HG02870 (cell line): Measurements from ENCODE around the gene C12orf75.
"Not testable (repeated sequence)": the region's sequence is repeated elsewhere in the genome, so short reads cannot be mapped to it uniquely, and the experiment has no call there.

ENCODE experiments used
- ATAC-seq: cut with Tn5 transposase; IDR thresholded peaks from one replicate; pipeline ENCODE4 v1.9.1; 2021; ENCODE audit warnings: mild to moderate bottlenecking, moderate library complexity; ENCODE audit not compliant: unreplicated experiment

Gene C12orf75

DNA sequence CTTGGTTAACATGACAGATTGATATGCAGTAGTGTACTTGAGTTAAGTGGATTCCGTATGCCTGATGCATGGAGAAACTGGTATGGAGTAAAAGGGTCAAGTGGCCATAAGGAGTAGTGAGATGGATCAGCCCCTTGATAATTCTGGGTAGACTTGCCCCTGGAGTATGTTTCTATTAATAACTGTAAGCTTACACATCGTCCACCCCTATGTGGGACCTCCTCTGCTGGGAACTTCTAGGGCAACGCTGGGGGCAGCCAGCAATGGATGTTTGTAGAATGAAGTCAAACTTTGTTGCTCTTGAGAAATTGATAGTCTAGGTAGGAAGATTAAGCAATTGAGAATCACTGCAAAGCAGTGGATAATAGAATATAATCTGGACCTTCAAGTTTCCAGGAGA lies 3.5 kb downstream of the C12orf75 start:
- no peak for ATAC-seq

DNA sequence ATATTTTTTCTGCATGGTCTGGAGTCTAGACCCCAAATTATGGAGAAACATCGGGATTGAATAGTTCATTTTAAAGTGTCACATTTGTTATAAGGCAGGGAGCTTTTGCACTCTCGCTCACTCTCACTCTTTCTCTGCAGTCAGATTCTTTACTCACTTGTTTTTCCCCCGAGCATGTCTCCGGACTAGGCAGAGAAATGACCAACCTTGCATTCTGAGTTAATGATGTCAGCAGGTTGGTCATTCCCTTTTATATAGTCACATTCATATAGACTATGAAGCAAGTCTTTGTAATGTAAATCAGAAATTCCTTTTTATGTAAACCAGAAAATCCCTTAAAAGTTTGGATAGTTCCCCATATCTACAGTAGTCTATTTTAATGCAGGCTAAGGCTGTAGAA lies 4.1 kb downstream of the C12orf75 start:
- no peak for ATAC-seq

DNA sequence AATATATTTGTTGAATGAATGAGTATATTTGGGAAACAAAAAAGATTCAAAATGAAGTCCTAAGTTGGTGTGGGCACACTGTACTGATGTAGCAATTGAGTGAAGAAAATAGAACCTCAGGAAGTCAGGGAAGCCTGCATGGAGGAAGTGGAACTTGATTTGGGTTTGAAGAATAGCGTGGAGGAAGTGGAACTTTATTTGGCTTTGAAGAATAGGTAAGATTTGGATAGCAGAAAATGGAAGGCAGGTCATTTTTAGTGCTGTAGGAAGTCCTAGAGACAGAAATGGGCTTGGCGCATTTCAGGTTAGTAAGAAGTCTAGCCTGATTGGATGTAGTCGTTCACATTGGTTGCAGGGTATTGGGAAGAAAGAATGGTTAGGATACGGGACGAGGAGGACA lies 5.4 kb downstream of the C12orf75 start:
- no peak for ATAC-seq

DNA sequence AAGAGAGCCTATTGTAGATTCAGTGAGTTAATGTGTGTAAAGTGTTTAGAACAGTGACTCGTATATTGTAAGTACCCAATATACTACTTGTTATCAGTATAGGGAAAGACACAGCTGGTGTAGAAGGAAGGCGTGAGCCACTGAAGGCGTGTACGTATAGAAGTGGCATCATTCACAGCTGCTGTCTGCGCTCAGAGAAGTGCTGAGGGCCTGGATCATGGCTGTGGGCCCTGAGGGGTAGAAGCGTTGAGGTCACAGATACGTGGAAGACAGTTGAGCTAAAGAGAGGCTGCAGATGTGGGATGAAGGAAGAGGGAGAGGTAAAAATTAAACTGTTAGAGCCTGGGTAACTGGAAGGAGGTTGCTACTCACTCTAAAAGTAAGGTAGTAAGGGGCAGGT lies 5.9 kb downstream of the C12orf75 start:
- ATAC-seq: no peak

DNA sequence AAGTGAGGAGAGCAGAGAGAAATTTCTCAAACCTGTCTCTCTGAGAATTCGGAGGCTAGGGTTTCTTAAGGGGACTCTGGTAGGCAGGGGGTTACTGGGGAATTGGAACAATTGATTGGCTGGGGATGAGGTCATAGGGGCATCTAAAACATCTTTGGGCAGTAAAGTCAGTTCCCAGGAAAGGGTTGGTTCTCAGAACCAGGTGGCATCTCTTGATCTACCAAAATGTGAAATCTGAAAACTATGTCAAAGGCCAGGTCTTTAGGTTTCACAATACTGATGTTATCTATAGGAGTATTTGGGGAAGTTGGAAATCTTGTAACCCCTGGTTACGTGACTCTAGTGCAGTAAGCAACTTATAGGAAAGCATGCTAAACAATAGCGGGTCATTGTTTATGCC lies 6.9 kb downstream of the C12orf75 start:
- no peak for ATAC-seq

DNA sequence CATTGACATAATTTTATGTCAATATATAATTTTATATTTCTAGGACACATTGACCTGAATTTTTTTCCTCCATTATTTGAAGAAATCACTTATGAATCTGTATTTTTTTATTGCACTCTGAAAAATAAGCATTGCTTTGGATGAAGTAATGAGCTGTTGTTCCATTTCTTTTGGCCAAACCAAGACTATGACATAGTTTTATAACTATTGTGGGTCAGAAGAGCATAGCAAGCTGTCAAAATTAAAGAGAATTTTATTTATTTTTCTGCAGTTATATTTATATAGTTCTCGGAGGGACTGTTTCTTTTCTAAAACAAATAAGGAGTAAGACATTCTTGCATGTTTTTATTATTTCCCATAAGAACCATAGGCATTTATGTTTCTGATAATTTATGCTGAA lies 8.5 kb downstream of the C12orf75 start:
- ATAC-seq: no peak

DNA sequence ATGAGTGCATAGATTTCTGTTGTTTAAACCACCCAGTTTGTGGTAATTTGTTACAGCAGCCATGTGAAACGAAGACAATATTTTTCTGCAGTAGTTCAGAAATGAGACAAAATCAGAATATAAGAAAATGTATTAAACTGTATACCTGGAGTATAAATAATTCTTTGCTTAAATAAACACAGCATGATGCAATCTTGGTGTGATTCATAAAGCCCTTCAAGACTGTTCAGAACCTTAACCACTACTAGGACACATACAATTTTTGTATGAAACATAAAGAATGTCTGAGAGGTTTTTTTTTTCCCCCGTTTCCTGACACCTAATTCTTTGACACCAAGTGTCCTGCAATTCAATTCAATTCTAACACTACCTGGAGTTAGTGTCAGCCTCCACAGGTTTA lies 10.5 kb downstream of the C12orf75 start:
- no peak for ATAC-seq

DNA sequence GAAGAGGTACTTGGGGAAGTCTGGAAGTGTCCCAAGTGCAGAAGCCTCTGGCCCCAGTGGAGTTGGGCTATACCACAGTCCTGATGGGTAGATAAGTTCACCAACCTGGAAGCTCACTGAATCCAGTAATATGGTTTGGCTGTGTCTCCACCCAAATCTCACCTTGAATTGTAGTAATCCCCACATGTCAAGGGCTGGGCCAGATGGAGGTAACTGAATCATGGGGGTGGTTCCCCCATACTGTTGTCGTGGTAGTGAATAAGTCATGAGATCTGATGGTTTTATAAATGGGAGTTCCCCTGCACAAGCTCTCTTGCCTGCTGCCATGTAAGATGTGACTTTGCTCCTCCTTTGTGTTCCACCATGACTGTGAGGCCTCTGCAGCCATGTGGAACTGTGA lies 11.1 kb downstream of the C12orf75 start:
- not testable (repeated sequence) for ATAC-seq

DNA sequence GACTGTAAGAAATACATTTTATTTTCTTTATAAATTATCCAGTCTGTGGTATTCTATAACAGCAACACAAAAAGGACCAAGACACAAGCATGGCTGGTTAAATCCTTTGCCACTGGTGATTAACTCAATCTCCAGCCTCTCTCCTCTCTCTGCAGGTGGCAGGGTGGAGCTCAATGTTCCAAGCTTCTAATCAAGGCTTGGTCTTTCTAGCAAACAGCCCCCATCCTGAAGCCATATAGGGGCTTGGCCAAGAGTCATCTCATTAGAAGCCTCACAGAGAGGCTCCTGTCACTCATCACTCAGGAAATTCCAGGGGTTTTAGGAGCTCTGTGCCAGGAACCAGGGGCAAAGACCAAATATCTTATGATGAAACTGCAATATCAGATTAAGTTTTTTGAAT lies 12.0 kb downstream of the C12orf75 start:
- ATAC-seq: no peak

DNA sequence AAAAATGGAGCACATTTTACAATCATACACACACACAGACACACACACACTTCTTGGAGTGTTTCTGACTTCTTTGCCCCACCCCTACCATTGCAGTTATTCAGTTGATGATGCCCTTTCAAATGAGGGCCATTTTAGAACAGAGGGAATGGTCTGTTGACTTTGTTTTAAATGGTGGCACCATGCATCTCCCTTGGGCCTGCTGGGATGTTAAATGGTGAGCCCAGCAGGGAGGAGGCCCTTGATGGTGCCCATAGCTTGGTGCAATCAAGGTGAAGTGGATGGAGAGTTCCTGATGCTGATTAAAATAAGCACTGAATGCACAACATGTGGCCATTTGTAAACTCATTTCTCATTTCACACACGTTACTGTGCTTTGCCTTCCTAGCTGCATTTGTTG lies 13.3 kb downstream of the C12orf75 start:
- no peak for ATAC-seq

DNA sequence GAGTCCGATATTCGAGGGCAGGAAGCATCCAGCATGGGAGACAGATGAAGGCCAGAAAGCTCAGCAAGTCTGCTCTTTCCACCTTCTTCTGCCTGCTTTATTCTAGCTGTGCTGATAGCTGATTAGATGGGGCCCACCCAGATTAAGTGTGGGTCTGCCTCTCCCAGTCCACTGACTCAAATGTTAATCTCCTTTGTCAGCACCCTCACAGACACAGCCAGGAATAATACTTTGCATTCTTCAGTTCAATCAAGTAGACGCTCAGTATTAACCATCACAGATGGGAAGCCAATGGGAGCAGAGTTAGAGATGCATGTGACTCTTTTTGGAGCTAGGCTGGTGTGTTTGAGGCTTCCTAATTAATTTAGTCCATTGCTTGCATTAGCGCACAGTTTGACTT lies 17.0 kb downstream of the C12orf75 start:
- no peak for ATAC-seq

DNA sequence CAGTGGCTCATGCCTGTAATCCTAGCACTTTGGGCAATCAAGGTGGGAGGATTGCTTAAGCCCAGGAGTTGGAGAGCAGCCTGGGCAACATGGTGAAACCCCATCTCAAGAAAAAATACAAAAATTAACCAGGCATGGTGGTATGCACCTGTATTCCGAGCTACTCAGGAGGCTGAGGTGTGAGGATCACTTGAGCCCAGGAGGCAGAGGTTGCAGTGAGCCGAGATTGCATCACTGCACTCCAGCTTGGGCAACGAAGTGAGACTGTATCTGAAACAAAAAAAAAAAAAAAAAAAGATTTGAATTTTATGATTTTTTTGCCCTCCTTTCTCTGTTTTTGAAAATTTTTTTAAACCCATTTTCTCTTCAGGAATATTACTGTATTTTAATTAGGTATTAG lies 17.7 kb downstream of the C12orf75 start:
- ATAC-seq: no peak

DNA sequence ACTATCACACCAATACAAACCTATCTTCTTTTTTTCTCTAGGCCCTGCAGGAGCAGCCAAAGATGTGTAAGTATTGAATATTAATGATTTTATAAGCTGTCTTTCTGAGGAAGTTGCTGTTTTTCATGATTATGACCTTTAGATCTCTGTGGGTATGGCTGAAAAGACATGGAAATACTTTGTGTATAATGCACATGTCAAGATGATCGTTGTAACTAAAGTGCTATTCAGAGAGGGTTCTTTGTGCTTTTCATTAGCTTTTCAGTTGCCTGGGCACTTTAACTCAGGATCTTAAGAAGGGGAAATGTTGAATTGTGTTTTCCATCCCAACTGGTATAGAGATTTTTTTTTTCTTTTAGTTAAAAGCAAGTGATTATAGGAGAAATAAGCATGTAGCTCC lies 18.1 kb downstream of the C12orf75 start:
- ATAC-seq: no peak

DNA sequence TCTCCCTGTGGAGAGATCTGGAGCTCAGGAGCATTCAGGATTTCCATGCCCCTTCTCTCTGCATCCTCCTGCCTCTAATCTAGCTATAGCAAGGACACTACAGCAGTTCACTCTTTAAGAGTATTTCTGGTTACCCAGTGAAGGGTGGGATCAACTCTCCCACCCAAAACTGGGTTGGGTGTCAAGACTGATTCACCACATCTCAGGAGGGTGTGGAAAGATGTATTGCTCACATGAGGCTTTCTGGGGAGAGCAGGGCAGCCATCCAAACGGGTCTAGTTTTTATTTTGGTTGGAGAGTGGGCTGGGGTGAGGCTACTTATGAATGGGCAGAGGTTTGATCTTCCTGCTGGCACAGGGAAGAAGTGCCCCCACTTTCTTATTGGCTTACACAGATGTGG lies 18.6 kb downstream of the C12orf75 start:
- no peak for ATAC-seq

DNA sequence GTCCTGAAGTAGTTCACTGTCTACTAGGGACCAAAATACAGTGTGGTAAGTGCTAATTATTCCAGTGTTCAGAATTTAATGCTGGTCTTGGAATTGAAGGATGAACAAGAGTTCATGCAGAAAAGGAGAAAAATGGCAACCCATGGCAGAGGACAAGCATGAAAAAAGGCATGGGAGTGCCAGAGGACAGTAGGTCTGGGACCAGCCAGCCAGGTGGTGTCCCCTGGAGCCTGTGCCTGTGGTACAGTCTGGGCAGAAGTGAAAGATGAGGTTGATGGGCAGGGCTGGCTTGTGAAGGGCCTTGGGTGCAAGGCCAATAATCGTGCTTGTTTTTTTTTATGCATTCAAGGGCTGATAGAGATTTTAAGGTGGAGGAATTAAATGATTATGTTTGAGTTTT lies 21.0 kb downstream of the C12orf75 start:
- ATAC-seq: no peak

DNA sequence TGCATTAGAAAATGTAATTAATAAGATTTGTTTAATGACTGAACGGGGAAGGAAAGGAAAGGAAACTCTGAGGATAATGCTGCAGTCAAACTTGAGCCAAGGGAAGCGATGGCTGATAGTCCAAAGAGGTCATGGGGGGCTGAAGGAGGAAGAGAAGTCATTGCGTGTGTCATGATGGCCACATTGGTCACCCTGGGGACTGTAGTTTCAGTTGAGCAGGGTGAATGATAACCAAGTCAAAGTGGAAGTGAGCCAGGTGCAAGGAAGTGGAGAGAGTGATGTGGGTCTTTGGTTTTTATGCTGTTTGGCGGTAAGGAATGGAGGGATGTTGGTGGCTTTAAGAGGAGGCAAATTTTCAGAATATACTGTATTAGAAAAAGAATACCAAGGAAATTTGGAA lies 21.6 kb downstream of the C12orf75 start:
- ATAC-seq: peak; percentile 86

DNA sequence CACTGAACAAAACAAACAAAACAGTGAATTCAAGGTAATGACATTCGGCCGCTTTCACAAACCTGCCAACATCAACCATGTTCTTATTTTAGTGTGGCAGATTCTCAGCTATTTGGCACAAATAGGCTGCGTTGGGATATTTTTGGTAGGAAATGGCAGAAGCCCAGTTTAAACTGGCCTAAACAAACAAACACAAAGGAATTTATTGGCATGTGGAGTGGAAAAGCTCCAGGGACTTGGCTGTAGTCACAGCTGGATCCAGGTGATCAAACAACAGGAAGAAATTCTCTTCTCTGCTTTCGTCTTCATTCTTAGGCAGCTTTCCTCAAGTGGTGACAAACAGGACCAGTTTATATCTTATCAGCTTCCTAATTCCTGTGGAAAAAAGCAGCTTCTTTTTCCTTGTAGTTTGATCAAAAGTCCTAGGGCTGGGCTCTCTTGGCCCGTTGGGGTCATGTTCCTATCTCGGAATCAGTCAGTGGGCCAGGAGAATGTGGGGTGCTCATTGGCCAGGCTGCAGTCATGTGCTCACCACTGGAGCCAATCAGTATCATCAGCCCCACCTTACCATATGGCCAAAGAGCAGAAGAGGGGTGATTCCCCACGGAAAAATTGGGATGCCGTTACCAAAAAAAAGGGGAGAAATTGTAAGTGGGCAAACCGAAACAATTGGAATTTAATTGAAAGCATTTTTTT lies 22.6 kb downstream of the C12orf75 start:
- ATAC-seq: no peak

DNA sequence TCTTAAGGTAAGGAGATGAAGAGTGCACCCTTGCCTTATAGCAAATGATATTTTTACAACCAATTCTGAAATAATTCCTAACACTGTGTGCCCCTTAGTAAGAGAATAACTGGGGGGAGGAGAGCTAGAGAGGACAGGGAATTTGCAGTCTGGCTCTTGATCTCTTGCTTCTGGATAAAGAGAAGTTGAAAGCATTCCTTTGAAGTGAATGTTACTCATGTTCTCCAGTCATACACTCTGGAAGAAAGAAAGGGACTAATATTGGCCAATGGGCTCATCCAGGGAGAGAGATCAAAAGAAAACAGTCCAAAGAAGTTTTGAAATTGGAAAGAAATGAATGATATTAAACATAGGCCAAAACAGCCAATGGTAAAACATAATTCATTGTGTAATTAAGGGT lies 25.3 kb downstream of the C12orf75 start:
- ATAC-seq: no peak

DNA sequence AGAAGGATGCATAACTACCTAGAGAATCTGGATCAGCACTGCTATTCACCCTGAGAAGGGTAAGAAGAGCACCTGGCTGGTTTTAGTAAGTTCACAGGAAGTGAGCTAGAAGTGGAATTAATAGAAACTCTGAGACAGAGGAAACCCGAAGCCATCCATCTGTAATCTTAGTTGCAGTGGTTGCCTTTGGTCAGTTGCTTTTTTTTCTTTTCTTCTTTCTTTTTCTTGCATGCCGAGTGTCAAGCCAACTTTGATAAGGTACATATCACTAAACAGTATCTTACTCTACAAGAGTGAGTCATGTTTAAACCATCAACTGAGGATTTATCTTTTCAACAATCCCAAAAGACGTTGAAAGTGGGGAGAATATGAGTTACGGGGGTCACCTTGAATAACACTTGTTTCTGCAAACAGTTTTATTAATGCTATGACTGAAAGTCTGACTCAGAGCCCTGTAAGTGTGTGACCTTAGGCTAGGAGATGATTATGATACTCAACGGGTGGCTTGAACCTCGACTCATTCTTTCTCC lies 26.7 kb downstream of the C12orf75 start:
- peak; percentile 73 for ATAC-seq

DNA sequence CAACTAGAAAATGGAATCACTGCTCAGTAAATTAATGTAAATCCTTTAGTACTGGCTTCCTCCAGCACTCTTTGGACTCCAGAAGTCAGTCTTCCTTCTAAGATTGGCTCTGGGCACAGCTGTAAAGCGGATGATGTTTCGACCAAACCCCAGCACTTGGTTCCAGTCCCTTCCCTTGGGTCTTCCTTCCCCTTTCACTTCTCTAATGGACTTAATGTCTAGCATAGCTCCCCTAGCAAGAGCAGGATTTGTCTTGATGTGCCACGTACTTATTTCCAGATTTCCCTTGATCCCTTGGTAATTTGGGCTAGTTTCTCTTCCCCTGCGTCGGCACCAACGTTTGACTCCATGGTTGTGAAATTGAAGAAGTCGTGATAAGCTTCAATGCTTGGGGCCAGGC lies 28.3 kb downstream of the C12orf75 start:
- ATAC-seq: peak; percentile 39

DNA sequence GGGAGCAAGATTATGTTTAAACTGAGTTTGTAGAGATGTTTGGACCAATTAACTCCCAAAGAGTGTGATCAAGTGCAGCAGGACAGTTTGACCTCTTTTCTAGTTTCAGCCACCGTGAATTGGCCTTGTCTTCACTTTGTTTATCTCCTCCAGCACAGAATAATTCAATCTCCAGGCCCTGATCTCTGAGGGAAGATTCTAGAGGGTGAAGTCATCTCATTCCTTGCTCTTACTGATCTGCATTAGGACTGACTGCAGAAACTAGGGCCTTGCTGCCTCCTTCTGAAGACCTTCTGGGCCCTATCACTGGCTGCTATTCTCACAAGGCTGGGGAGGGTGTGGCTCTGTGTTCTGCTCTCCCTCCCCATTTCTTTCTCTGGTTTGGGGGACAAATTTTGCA lies 29.4 kb downstream of the C12orf75 start:
- ATAC-seq: no peak

DNA sequence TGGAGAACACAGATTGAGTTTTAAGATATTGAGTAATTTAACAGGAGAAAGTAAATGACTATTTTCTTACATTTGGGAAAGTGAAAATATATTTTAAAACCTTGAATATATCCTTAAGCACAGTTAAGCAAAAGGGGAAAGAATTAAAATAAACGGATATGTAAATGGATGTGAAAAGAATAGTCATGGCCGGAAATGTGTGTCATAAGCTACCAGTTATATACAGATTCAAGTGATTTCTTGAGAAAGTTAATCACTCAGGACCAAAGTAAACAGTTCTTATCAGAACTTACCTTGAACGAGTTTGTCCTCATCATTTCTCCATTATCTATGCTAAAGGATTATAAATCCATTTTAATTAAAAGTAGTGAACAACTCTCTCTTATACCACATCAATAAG lies 33.4 kb downstream of the C12orf75 start:
- ATAC-seq: no peak

DNA sequence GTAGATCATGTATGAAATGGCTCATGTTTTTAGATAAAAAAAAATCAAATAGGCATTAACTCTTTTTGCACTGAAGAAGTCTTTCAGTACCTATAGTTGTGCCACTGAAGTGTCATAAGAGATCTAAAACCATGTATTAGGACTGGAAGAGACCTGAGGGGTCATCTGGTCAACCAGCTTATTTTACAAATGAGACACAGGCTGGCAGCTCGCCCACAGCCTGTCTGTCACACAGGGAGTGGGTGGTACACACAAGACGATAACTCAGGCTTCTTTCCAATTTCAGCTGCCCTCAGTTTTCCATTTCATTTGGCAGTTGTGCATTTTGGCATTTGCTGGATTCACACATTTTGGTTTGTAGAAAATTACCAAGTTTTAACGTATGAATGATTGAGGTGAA lies 34.7 kb downstream of the C12orf75 start:
- no peak for ATAC-seq
